ENCODE data around the gene CBFA2T3.

CBFA2T3 gene

GRCh38 chr16:88992351-88993165 is 15.6 kb upstream of the CBFA2T3 start:
- TF ChIP-seq CTCF (IDR thresholded peaks at IDR 0.05): no peak
- DNase-seq (ENCODE audit: low spot score): no peak
- Histone ChIP-seq H3K4me3 (no peak overlapping the region), H3K27ac (no peak overlapping the region)

- TF ChIP-seq CTCF (IDR thresholded peaks at IDR 0.05): no peak
- Histone ChIP-seq H3K27ac (no peak overlapping the region), H3K4me3 (no peak overlapping the region)
- DNase-seq (ENCODE audit: low spot score): no peak
These were observed 14.9 kb upstream of the CBFA2T3 start for GRCh38 chr16:88991813-88992350.

GRCh38 chr16:88989852-88990547 is 13.0 kb upstream of the CBFA2T3 start:
- DNase-seq (ENCODE audit: low spot score): no peak
- H3K4me3 ChIP-seq: no peak overlapping the region
- TF ChIP-seq CTCF (IDR thresholded peaks at IDR 0.05): no peak

GRCh38 chr16:88988980-88989811 is 12.2 kb upstream of the CBFA2T3 start:
- Histone ChIP-seq H3K4me3 (no peak overlapping the region), H3K27ac (no peak overlapping the region)
- DNase-seq (ENCODE audit: low spot score): no peak
- TF ChIP-seq CTCF (IDR thresholded peaks at IDR 0.05): no peak

More at GRCh38 chr16:88989852-88990547, 13.0 kb upstream of the CBFA2T3 start:
- H3K27ac ChIP-seq: no peak overlapping the region

- no peak for TF ChIP-seq CTCF (IDR thresholded peaks at IDR 0.05)
- H3K27ac ChIP-seq: no peak overlapping the region
- no peak overlapping the region for H3K4me3 ChIP-seq
- DNase-seq (ENCODE audit: low spot score): no peak
These were observed 8.5 kb upstream of the CBFA2T3 start for GRCh38 chr16:88985521-88985920.

GRCh38 chr16:88983771-88984687 is 7.0 kb upstream of the CBFA2T3 start:
- no peak for DNase-seq (ENCODE audit: low spot score)
- TF ChIP-seq CTCF (IDR thresholded peaks at IDR 0.05): no peak
- Histone ChIP-seq H3K27ac (no peak overlapping the region), H3K4me3 (no peak overlapping the region)
